Measurements from ENCODE around the gene CHN1.

- TF ChIP-seq, protein P1, sequence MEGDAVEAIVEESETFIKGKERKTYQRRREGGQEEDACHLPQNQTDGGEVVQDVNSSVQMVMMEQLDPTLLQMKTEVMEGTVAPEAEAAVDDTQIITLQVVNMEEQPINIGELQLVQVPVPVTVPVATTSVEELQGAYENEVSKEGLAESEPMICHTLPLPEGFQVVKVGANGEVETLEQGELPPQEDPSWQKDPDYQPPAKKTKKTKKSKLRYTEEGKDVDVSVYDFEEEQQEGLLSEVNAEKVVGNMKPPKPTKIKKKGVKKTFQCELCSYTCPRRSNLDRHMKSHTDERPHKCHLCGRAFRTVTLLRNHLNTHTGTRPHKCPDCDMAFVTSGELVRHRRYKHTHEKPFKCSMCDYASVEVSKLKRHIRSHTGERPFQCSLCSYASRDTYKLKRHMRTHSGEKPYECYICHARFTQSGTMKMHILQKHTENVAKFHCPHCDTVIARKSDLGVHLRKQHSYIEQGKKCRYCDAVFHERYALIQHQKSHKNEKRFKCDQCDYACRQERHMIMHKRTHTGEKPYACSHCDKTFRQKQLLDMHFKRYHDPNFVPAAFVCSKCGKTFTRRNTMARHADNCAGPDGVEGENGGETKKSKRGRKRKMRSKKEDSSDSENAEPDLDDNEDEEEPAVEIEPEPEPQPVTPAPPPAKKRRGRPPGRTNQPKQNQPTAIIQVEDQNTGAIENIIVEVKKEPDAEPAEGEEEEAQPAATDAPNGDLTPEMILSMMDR (IDR thresholded peaks at IDR 0.05; ENCODE audit: low read depth, low read length, poor library complexity, severe bottlenecking): no peak
- no peak for TF ChIP-seq EZH2phosphoT487 (IDR thresholded peaks at IDR 0.05; ENCODE audit: borderline replicate concordance, low read length)
Measured at GRCh38 chr2:174762464-174762863, 242.7 kb downstream of the CHN1 start.
